Subcutaneous abdominal adipose tissue (tissue), 5 donors: Measurements from ENCODE around the gene PAPPA2.

Source experiments
- H3K27ac ChIP-seq: one replicate; pipeline ENCODE4 v1.7.0; 2013; ENCODE audit warnings: low read depth, mild to moderate bottlenecking, inconsistent platforms, low read length, moderate library complexity
- H3K27me3 ChIP-seq, 5 donors: one replicate each; pipeline ENCODE4 v1.7.0; 2013; ENCODE audit warnings: low read length in 5 of 5, inconsistent platforms in 1 of 5; ENCODE audit not compliant: control insufficient read depth in 5 of 5, insufficient read depth in 4 of 5
- H3K36me3 ChIP-seq, 5 donors: one replicate each; pipeline ENCODE4 v1.7.0; 2013; ENCODE audit warnings: low read length in 5 of 5; ENCODE audit not compliant: control insufficient read depth in 5 of 5, insufficient read depth in 5 of 5
- H3K4me1 ChIP-seq, 5 donors: one replicate each; pipeline ENCODE4 v1.7.0; 2013; ENCODE audit warnings: low read length in 5 of 5, mild to moderate bottlenecking in 3 of 5, moderate library complexity in 1 of 5; ENCODE audit not compliant: control insufficient read depth in 5 of 5, insufficient read depth in 5 of 5
- H3K4me3 ChIP-seq, 5 donors: one replicate each; pipeline ENCODE4 v1.7.0; 2013; ENCODE audit warnings: low read length in 5 of 5, low read depth in 1 of 5
- H3K9ac ChIP-seq, 5 donors: one replicate each; pipeline ENCODE4 v1.7.0; 2013; ENCODE audit warnings: low read length in 5 of 5, mild to moderate bottlenecking in 4 of 5, moderate library complexity in 3 of 5
- H3K9me3 ChIP-seq, 5 donors: one replicate each; pipeline ENCODE4 v1.7.0; 2013; ENCODE audit warnings: low read length in 5 of 5; ENCODE audit not compliant: control insufficient read depth in 5 of 5
- donor health status: healthy.
- donor health status: healthy.
- donor health status: healthy.
- donor health status: healthy.
- donor health status: healthy.

PAPPA2 gene

GRCh38 chr1:176545034-176545639, 82.2 kb downstream of the PAPPA2 start:
- Histone ChIP-seq H3K9ac (no peak overlapping the region), H3K4me1 (no peaks in the 10 kb centered on the region), H3K36me3 (no peaks in the 10 kb centered on the region), H3K27ac (no peak overlapping the region), H3K9me3 (no peaks in the 10 kb centered on the region), H3K27me3 (peaks cover 0 to 6% (median 0%) of the 10 kb centered on the region in 5 donors), H3K4me3 (no peak overlapping the region)

DNA sequence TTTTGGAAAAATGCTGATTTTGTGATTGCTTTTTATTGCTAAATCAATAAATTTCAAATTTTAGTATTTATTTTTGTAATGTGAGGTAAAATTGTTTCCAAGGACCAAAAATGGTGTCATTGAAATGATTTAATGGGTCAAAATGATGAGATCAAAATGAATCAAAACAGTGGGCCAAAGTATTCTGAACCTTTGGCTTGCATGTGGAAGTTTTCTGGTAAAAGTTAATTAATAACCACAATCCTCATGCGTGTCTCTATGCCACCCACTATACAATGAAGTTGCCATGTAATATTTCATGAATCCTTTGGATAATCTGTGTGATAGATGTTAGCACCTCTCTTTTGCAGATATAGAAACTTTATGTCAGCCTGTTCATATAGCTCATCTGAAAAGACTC, 83.8 kb downstream of the PAPPA2 start:
- Histone ChIP-seq H3K4me1 (no peaks in the 10 kb centered on the region), H3K9me3 (no peaks in the 10 kb centered on the region), H3K27ac (no peak overlapping the region), H3K27me3 (peaks cover 0 to 10% (median 3%) of the 10 kb centered on the region in 5 donors), H3K36me3 (no peaks in the 10 kb centered on the region), H3K9ac (no peak overlapping the region), H3K4me3 (no peak overlapping the region)

DNA sequence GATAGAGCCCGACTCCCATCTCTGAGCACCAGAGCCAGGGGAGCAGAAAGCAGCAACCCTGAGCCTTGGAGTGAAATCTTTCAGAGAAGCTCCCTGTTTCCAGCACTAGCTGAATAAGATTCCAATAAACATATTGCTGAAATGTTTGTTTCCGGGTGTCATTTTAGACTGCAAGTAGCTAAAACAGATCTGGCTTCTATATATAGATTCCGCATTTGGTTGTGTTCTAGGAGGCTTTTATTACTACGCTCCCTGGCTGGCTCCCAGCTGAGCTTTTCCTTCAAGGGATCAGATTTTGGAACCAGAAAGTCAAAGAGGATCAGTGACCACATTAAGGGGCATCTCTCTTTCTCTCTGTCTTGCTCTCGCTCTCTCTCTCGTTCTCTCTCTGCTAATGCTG, 88.2 kb downstream of the PAPPA2 start:
- Histone ChIP-seq H3K9ac (no peak overlapping the region), H3K4me3 (no peak overlapping the region), H3K27me3 (peaks cover 0 to 24% (median 7%) of the 10 kb centered on the region in 5 donors)

GRCh38 chr1:176552217-176552991, 89.4 kb downstream of the PAPPA2 start:
- Histone ChIP-seq H3K27ac (no peak overlapping the region), H3K9me3 (no peaks in the 10 kb centered on the region), H3K36me3 (no peaks in the 10 kb centered on the region), H3K27me3 (peaks cover 0 to 24% (median 7%) of the 10 kb centered on the region in 5 donors), H3K9ac (no peak overlapping the region), H3K4me1 (peaks cover 0 to 2% (median 0%) of the 10 kb centered on the region in 5 donors), H3K4me3 (no peak overlapping the region)

More for the DNA sequence above, 88.2 kb downstream of the PAPPA2 start:
- Histone ChIP-seq H3K36me3 (no peaks in the 10 kb centered on the region), H3K9me3 (no peaks in the 10 kb centered on the region), H3K27ac (no peak overlapping the region), H3K4me1 (no peaks in the 10 kb centered on the region)

- no peak overlapping the region for H3K27ac ChIP-seq
- no peaks in the 10 kb centered on the region for H3K36me3 ChIP-seq
- no peak overlapping the region for H3K4me3 ChIP-seq
- peaks cover 0 to 24% (median 7%) of the 10 kb centered on the region in 5 donors for H3K27me3 ChIP-seq
- H3K4me1 ChIP-seq, result peaks cover 0 to 8% (median 2%) of the 10 kb centered on the region in 5 donors
- H3K9me3 ChIP-seq, result no peaks in the 10 kb centered on the region
- H3K9ac ChIP-seq, result no peak overlapping the region
Measured at GRCh38 chr1:176552999-176553398, 90.0 kb downstream of the PAPPA2 start.

DNA sequence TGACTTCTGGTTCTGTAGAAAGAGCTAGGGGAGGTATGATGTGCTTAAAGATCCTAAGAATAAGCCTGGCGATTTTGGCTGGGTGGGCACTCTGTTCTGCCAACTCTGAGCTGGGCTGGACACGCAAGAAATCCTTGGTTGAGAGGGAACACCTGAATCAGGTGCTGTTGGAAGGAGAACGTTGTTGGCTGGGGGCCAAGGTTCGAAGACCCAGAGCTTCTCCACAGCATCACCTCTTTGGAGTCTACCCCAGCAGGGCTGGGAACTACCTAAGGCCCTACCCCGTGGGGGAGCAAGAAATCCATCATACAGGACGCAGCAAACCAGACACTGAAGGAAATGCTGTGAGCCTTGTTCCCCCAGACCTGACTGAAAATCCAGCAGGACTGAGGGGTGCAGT, 93.3 kb downstream of the PAPPA2 start:
- no peaks in the 10 kb centered on the region for H3K9me3 ChIP-seq
- no peak overlapping the region for H3K27ac ChIP-seq
- H3K9ac ChIP-seq, result no peak overlapping the region
- H3K27me3 ChIP-seq, result peaks cover 0 to 14% (median 6%) of the 10 kb centered on the region in 5 donors
- peaks cover 0 to 31% (median 14%) of the 10 kb centered on the region in 5 donors for H3K4me1 ChIP-seq
- no peaks in the 10 kb centered on the region for H3K36me3 ChIP-seq
- H3K4me3 ChIP-seq, result no peak overlapping the region

GRCh38 chr1:176557543-176558258, 94.7 kb downstream of the PAPPA2 start:
- Histone ChIP-seq H3K36me3 (no peaks in the 10 kb centered on the region), H3K9ac (no peak overlapping the region), H3K9me3 (no peaks in the 10 kb centered on the region), H3K4me3 (no peak overlapping the region), H3K27ac (no peak overlapping the region), H3K27me3 (peaks cover 0 to 9% (median 2%) of the 10 kb centered on the region in 5 donors), H3K4me1 (peaks cover 0 to 31% (median 14%) of the 10 kb centered on the region in 5 donors)

- Histone ChIP-seq H3K9me3 (no peaks in the 10 kb centered on the region), H3K36me3 (no peaks in the 10 kb centered on the region), H3K4me3 (no peak overlapping the region), H3K4me1 (peaks cover 0 to 31% (median 14%) of the 10 kb centered on the region in 5 donors), H3K9ac (no peak overlapping the region), H3K27me3 (peaks cover 0 to 4% (median 0%) of the 10 kb centered on the region in 5 donors), H3K27ac (no peak overlapping the region)
Measured at GRCh38 chr1:176558561-176558960, 95.6 kb downstream of the PAPPA2 start.

DNA sequence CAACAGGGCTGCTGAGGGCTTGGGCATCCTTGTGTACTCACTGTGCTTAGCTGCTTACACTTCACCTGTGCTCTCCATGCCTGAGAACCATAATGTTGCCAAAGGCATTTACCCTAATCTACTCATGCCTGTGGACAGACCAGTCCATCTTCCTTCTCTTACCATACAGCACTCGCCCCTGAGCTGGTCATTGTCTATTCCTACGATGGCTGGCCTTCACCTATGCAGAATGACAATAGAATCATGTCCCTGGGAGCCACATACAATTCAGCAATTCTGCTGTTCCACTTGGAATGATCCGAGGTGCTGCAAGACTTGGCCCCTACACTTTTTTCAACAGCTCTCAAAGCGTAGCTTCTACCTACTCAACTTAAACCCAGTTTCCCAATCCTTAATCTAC, 96.5 kb downstream of the PAPPA2 start:
- H3K4me3 ChIP-seq, result no peak overlapping the region
- H3K9me3 ChIP-seq, result no peaks in the 10 kb centered on the region
- no peak overlapping the region for H3K9ac ChIP-seq
- no peaks in the 10 kb centered on the region for H3K27me3 ChIP-seq
- H3K4me1 ChIP-seq, result peaks cover 0 to 31% (median 14%) of the 10 kb centered on the region in 5 donors
- no peaks in the 10 kb centered on the region for H3K36me3 ChIP-seq
- H3K27ac ChIP-seq, result no peak overlapping the region

DNA sequence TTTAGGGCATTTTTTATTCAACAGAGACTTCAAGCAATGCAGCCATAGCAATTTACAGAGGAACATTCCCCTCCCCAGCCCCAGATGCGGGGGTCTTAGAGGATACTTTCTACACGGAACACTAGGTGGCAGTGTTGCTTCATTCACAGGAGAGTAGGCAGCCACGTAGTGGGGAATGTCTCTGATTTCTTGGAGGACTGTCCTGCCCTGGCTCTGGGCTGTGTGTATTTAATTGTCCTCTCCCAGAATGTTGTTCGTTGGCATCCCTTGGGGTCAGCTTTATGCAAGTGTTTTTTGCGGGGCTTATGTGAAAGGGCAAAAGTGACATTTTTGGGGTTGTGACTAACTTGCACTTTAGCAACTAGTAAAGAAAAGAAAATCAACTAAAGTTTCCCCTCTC, 96.9 kb downstream of the PAPPA2 start:
- H3K4me3 ChIP-seq, result peak overlapping the region in 2 of 5 donors; percentile 2 to 43
- peak overlapping the region; percentile 13 for H3K27ac ChIP-seq
- H3K36me3 ChIP-seq, result no peaks in the 10 kb centered on the region
- no peak overlapping the region for H3K9ac ChIP-seq
- no peaks in the 10 kb centered on the region for H3K27me3 ChIP-seq
- no peaks in the 10 kb centered on the region for H3K9me3 ChIP-seq
- H3K4me1 ChIP-seq, result peaks cover 0 to 33% (median 14%) of the 10 kb centered on the region in 5 donors
